ENCODE results near the gene SLC35A1.

SLC35A1 gene

DNA sequence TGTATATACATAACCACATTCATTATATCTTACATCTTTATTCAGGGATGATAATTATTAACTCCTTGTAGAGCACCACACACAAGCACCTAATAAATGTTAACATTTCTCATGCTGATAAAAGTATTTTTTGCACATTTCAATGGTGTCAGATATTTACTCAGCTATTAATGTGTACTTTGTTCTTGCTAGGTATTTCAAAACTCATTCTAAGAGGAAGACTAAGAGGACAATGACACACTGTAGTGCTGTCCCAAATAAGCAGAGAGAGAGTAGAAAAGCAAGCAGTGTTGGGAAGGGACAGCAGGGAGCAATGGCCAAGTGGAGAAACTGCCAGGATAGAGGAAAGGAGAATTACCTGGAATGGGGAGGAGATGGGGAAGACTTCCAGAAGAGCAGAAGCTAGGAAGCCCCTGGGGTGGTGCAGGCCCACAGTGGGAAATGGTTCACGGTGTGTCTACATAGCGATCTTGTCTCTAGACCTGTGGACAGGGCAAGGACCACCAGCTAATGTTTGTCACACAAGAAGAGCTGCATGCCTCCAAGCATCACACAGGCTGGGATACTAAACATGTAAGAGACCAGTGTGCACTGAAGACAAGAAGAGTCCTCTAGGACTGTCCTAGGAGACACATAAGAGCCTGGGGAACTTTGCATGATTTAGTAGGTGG is 61.7 kb downstream of the SLC35A1 start:
- no peak for DNase-seq (ENCODE audit: low spot score)

DNA sequence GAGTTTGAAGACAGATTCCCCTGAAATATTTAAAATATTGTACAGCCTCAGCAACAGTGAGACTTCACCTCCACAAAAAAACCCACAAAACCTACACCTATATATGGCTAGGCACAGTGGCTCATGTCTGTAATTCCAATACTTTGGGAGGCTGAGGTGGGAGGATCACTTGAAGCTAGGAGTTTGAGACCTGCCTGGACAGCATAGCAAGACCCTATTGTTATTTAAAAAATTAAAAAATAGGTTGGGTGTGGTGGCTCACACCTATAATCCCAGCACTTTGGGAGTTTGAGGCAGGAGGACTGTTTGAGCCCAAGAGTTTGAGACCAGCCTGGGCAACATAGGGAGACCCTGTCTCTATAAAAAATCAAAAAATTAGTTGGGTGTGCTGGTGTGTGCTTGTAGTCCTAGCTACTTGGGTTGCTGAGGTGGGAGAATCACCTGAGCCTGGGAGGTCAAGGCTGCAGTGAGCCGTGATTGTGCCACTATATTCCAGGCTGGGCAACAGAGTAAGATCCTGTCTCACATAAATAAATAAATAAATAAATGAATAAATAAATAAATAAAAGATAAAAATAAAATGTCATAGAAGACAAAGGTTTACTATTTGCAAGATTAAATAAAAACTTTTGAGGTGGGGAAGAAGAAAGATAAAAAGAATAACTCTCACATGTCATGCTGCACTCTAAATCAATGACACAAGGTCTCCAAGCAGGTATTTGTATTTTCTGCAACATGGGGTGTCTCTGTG is 65.9 kb downstream of the SLC35A1 start:
- DNase-seq (ENCODE audit: low spot score): no peak

DNA sequence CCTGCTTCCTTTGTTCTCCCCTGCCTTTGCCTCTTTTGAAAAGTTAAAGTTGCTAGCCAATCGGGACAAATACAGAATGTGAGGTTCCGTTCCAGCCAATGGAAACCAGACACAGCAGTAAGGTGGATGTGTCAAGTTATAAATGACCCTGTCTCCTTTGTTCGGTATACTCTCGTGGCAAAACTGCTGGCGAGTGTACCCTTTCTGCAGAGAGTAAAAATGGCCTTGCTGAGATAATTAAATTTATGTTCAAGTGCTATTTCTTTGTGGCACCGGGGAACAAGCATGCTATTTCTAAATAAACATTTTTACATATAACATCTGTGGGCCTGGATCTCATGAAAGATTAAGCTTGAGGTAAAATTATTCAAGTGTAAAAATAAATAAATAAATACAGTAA is 66.8 kb downstream of the SLC35A1 start:
- DNase-seq (ENCODE audit: low spot score): no peak

DNA sequence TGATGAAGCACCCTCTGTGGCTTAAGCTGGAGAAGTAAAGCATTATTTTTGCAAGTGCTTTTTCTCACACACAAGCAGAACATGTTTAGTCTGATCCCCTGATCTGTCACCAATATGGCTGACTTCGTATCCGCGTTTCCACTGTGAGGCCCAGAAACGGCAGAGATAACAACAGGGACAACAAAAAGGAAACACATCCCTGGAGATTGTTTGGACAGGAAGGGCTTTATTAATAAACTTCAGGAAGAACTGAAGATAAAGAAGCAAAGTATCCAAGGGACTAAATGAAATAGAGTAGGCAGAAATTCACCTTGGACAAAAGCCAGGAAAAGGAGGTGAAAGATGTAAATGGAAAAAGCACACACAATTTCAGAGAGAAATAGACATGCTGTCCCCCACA is 67.8 kb downstream of the SLC35A1 start:
- DNase-seq (ENCODE audit: low spot score): no peak

DNA sequence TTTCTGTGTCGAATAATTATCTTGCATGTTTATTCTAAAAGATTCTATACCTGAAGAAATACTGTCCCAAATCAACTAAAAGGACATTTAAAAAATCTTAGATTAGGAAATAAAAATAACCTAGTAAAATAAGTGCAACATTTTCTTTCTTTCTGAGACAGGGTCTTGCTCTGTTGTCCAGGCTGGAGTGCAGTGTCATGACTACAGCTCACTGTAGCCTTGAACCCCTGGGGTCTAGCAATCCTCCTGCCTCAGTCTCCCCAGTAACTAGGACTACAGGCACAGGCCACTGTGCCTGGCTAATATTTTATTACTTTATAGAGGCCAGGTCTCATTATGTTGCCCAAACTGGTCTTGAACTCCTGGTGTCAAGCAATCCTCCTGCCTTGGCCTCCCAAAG is 68.3 kb downstream of the SLC35A1 start:
- no peak for DNase-seq (ENCODE audit: low spot score)

DNA sequence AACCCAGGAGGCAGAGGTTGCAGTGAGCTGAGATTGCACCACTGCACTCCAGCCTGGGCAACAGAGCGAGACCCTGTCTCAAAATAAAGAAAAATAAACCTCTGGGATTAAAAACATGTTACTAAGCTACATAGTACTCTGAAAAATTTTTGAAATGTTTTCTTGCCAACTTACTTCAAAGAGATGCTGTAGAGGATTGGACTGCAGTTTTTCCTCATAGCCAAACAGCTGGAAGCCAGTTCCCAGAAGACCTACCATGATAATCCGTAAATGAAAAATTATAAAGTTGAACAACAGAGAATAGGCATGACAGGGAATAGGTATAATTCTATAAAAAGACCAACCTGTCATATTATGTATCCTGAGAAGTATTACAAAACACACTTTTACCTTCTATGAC is 69.0 kb downstream of the SLC35A1 start:
- no peak for DNase-seq (ENCODE audit: low spot score)

DNA sequence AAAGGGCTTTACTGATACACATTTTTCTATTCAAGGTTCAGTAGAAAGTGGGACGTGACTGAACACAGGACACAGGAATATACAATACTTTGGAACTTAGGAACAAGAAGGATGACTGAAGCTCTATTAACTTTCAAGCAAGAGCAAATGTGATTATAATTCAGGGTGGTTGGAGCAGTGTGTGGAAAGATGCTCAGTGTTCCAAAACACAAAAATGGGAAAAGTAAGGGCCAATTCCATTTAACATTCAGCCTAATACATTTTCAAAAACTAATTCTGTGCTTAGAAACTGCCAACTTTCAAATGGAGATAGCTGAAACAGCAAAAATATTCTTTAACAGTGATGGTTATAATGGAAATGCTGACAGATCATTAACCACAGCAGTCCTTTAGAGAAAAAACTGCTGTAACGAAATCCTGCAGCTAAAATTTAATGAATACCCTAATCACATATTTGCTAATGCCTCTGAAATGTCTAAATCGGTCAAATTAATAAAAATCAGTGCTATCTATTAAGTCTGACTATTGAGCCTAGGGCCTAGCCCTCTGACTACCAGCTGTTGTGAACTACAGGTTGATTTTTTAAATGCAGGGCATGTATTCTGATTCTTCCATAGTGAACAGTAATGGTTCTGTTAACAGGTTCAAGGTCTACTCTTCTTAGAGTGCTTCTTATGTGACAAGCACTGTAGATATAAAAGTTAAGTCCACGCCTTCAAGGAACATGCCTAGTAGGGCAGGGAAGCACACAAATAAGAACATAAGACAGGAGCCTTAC is 71.1 kb downstream of the SLC35A1 start:
- DNase-seq (ENCODE audit: low spot score): no peak

DNA sequence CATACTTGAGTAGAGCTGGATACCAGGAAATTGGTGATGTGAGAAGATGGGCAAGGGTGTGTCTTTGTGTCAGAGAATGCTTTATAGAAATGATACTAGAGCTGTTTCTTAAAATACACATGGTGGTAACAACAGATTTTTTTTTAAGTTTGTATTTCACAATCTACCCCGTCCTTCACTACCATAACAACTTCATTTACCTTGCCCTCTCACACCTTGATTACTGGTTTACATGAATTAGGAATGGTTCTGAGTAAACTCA is 71.6 kb downstream of the SLC35A1 start:
- no peak for DNase-seq (ENCODE audit: low spot score)

DNA sequence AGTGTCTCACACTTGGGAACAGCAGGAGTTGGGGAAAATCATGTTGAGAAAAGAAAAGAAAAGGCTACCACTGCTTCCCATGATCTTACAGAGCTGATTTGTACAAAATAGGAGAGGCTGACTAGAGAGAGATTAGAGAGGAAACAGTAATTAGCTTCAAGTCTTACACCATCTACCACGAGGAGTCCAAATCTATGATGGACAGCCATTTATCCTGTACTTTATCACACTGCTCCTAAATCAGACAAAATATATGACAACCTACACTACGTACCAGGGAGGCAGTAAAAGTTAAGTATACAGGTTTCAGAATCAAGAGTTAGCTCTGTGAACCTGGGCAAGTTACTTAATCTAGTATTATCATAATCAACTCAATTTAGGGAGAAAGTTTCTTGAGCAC is 79.0 kb downstream of the SLC35A1 start:
- no peak for DNase-seq (ENCODE audit: low spot score)

DNA sequence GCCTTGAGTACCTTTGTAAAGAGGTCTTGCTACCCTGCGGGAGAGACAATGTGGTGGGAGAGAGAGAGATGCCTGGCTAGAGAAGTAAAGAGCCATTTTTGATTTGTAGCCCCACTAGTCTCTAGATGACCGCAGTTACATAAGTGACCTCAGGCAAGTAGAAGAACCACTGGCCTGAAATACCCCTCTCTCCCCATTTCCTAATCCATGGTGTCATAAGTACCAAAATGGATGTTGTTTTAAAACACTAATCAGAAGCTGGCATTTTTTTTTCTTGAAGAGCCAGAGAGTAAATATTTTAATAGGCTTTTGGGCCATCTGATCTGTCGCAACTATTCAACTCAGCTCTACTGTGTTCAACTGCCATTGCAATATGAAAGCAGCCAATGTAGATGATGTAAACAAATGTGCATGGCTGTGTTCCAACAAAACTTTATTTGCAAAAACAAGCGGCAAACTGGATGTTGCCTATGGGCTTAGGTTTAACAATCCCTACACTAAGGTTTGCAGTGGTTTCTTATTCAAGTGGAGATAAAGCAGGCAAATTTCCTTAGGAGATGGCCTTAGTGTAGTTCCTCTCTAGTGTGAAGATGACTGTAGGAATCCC is 80.5 kb downstream of the SLC35A1 start:
- DNase-seq (ENCODE audit: low spot score): no peak

DNA sequence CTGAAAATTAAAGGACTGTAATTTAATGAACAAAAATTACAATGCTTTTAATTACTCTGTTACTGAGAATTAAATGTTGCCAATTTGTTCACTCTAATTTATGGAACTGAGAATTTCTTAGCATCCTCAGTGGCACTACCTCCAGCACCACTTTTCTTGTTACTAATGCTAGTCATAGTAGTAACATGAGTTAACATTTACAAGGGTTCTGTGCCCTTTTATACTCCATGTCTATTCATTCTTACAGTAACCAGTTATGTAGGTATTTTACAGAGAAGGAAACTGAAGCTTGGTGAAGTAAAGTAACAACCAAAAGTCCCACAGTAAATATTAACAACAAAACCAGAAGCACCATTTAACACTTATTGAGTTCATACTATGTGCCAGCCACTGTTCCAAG is 82.7 kb downstream of the SLC35A1 start:
- no peak for DNase-seq (ENCODE audit: low spot score)

DNA sequence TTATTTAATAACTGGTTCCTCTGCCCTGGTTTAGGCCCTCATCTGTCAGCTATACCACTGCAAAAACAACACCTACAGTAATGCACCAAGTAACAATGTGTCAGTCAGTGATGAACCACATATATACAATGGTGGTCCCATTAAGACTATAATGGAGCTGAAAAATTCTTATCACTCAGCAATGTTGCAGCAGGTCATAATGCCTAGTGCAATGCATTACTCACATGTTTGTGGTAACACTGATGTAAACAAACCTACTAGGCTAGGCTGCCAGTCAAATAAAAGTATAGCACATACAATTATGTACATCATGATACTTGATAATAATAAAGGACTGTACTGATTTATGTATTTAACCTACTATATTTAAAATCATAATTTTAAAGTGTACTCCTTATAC is 85.7 kb downstream of the SLC35A1 start:
- DNase-seq (ENCODE audit: low spot score): no peak

DNA sequence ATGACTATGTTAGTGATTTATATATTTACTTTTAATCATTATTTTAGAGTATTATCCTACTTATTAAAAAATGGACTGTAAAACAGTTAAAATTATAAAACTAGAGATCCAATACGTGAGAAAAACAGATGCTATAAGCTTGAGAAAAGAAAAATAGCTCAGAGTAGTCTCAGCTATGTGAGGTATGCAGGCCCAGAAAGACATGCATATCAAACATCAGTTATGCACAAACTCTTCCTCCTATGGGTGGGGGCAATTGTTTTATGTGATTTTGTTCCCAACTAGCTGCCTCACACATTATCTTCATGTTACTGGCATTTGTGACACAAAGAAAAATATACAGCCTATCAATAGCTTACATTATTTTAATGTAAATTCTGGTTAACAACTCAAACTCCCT is 88.2 kb downstream of the SLC35A1 start:
- no peak for DNase-seq (ENCODE audit: low spot score)
